GF-D8 (cell line): ENCODE data around the gene CTIF.

ENCODE experiments used
- DNase-seq: peaks from one replicate; lab custom pipeline; 2025; lab: John Stamatoyannopoulos, UW

CTIF gene

GRCh38 chr18:48732767-48733424, 194.1 kb downstream of the CTIF start:
- no peak for DNase-seq

DNA sequence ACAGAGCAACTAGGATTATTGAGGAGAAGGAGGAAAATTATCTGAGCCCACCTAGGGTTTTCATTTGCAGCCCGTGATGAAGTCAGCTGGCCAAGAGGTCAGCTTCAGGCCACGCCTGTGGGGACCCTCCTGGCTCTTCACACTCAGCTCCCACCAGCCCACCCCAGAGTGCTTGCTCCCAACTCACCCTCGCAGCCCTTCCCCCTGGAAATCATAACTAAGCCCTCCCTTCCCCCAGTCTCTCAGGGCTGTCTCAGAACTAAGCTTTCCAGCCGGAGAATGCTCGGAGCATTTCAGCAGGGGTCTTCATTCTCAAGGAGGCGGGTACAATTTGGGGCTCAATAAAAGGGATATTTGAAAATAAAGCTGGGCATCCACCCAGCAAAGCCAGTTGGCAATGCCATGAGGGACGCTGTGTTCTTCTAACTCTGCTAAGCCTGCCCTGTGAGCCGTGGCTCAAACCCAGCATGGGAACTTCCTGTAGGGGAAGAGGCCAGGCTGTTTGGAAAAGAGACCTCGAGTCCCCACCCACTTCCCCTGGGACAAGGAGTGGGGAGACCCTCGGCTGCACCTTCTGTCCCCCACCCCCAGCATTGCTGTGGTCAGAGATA, 194.9 kb downstream of the CTIF start:
- DNase-seq: no peak

GRCh38 chr18:48734460-48734859, 195.6 kb downstream of the CTIF start:
- no peak for DNase-seq

GRCh38 chr18:48735080-48735676, 196.3 kb downstream of the CTIF start:
- no peak for DNase-seq

DNA sequence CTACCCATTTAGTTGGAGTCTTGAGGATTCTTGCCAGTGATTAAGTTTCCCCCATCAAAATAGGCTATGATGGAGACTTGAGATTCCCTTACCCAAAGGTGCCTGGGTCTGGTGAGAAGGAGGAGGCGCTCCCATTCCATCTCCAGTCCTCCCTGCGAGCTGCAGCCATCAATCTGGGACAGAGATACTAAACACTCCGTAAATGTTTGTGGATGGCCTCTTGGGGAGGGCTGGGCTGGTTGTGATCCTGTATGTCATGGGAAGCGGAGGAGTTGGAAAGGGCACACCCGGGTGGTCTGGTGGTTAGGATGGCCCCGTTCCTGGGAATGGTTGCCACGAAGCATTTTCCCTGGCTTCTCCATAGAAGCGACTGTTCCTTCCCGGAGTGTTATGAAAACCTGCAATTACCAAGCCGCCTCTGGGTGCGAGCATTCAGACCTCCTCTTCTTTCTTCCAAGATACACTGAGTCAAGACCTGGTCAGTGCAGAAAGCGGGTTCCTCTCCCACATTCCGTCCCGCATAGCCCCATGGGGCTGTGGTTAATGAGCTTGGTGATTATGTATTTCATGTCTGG, 196.9 kb downstream of the CTIF start:
- no peak for DNase-seq

DNA sequence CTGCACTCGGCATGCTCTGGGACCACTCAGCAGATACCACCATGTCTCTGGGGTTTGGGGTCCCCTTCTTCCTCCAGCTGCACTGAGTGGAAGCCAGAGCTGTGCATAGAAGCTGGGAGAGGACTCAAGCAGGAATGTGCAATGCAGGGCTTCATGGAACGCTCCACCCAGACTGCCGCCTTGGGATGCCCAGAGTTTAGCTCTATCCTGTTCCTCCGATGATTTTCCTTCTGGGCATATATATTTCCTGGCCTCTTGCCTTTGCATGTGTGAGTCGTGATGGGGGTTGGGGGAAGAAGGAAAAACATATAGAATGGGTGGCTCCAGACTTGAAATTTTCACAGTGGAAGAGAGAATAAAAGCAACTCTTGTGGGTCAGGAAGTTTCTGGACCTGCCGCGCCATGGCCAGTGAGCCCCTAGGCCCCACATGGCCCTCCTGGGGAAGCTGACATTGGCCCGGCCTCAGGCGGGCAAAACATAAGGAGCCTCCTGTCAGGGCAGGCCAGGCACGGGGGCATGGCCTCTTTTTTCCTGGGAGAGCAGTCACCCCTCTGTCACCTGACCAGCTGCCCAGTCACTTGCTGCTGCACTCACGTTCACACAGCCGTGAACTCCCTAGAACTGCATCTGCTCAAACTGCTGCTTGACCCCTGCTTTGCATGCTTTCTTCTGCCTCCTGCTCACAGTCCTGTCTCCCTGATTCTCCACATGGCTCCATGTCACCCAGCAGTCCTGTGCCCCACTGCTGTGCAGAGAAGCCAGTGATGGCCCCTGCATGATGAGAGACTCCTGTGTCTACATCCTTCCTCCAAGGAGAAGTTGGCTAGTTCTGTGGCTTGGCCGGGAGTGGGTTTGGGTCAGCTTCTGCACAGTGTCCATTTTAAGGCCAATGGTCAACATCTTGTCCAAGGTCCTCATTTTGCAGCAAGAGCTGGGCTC, 197.8 kb downstream of the CTIF start:
- DNase-seq: no peak

DNA sequence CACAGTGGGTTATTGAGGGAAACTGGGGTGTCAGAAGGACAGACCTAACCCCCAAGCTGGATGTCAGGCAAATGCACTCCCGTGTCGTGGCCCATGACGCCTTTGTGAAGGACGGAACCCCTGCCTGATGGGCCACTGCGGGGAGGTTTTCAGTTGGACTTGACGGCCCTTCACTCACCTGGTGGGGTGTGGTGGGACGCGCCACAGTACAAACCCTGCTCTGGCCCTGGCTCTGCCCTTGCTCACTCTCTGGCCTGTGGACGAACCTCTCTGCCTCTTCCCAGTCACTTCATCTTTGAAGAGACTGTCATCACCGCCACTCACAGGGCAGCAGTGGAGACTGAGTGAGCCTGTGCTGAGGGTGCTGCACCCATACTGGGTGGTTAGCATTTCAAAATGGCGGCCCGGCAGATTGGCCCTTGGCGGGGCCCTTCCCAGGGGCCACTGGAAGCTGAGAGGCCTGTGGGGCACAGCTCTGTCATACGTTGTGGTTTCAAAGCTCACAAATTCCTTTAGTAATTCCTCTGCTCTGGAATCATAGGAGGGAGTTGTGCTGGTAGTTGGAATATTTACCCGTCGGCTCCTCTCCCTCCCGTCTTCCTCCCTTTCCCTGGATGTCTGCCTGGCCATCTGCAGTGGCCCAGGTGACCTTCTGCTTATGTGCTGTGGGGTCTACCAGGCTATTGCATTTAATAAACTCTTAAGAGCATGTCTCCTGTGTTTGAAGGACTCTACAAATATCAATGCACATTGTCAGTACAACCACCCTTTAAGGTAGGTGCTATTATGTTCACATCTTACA, 200.6 kb downstream of the CTIF start:
- no peak for DNase-seq

GRCh38 chr18:48740068-48740440, 201.2 kb downstream of the CTIF start:
- DNase-seq: no peak

DNA sequence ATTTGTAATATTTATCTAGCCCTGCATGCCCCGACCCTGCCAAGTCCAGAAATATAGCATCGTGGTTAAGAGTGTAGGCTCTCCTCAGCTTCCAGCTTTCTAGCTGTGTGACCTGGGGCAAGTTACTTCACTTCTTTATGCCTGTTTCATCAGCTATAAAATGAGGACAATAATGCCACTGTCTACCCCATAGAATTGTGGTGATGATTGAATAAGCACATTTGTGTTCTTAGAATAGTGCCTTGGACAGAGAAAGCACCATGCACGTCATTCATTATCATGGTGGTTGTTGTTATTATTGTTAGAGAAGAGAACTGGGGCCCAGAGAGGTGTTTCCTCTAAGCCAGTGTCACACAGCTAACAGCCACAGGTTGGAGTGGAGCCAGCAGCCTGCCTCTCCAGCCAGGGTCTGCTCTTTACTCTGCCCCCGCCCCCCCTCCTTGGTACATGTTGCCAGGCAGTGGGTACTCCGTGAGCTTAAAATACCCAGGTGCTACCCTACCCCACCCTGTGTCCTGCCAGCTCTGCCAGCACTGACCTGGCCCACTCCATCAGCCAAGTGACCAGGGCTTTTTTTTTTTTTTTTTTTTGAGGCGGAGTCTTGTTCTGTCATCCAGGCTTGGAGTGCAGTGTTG, 202.1 kb downstream of the CTIF start:
- DNase-seq: no peak

DNA sequence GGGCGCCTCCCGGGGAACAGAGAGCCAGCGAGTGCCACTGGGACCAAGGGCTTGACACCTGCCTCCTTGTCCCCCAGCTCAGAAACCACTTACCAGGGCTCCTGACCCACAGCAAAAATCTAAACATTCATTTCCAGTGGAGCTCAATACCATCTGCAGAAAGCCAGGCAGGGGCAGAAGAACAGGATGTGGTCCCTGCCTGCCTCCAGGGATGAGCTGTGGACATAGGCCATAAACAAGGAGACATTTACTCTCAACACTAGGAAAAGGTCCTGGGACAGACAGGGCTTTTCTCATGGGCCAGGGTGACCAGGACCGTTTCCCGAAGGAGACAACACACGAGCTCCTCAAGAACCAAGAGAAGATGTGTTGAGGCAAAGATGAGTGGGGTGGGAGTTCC, 203.0 kb downstream of the CTIF start:
- no peak for DNase-seq

GRCh38 chr18:48742304-48742703, 203.5 kb downstream of the CTIF start:
- DNase-seq: no peak

GRCh38 chr18:48742706-48743475, 204.1 kb downstream of the CTIF start:
- DNase-seq: no peak

GRCh38 chr18:48743886-48744285, 205.1 kb downstream of the CTIF start:
- DNase-seq: no peak

DNA sequence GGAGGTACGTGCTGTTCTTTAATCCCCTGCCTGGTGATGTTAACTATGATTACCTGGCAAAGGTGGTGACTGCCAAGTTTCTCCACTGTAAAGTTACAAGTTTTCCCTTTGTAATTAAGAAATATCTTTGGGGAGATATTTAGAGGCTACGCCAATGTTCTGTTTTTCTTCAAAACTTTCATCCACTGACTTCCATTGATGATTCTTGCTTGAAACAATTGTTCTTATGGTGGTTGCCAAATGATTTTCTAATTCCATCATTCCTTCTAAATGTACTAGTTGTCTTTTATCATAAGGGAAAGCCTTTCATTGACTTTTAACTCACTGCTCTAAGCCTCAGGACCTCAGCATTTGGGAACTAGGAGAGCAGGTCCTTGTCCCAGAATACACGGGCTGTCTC, 206.5 kb downstream of the CTIF start:
- DNase-seq: no peak

- no peak for DNase-seq
These were observed 210.9 kb downstream of the CTIF start for GRCh38 chr18:48749768-48750167.

- DNase-seq: no peak
These were observed 211.8 kb downstream of the CTIF start for GRCh38 chr18:48750485-48751175.

DNA sequence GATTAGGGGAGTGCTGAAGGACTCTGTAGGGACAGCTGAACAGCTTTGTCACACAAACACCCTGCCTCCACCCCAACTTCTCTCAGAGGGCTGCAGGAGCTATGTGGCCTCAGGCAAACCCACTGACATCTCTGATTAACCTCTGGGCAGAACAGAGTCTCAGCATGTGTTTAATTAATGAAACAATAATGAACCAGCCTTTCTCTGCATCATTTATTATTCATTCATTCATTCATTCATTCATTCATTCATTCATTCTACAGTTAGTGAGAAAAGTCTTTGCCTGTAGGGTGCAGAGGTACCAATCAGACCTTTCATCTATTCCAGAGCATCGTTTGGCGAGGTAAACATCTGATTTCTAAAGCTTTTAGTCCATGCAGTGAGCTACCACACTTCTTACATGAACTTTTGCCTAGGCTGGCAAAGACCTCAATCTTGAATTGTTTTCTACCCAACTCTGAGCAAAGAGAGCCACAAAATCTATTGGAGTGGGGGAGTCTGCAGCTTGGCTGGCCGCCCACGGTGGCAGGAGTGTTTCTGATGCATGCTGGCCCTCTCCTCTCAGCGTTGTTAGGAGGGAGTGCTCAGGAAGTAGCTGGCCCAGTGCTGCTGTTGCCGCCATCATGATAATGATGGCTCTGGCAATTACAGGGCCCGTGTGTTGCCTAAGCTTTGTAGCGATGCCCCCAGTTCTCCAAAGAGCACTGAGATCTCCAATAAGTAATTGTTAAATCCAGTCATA, 213.1 kb downstream of the CTIF start:
- no peak for DNase-seq

GRCh38 chr18:48752478-48752877, 213.6 kb downstream of the CTIF start:
- DNase-seq: no peak

DNA sequence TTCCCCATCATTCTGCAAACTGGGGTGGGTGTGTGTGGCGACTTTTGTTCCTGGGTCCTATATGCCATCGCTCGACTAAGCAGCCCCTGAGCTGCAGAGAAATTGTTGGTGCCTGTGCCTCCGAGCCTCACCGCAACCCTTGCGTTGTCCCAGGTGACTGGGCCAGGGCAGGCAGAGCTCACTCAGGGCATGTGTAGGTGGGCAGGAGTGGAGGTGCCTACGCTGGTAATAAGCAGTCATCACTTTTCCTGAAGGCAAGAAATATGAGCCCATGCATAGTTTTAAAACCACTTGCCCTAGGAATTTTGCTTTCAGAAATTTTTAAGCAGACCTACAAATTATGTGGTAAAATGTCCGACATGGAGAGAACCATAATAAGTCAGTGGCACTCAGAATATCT, 214.1 kb downstream of the CTIF start:
- DNase-seq: no peak
